NCI-H774 (cell line): ENCODE results near the gene CASP8.
"Not testable (repeated sequence)": the region's sequence is repeated elsewhere in the genome, so short reads cannot be mapped to it uniquely, and the experiment has no call there.

ENCODE experiments used
- DNase-seq: peaks from one replicate; lab custom pipeline; 2025; lab: John Stamatoyannopoulos, UW

CASP8 gene

GRCh38 chr2:201270293-201271001, 10.1 kb downstream of the CASP8 start:
- DNase-seq = no peak

DNA sequence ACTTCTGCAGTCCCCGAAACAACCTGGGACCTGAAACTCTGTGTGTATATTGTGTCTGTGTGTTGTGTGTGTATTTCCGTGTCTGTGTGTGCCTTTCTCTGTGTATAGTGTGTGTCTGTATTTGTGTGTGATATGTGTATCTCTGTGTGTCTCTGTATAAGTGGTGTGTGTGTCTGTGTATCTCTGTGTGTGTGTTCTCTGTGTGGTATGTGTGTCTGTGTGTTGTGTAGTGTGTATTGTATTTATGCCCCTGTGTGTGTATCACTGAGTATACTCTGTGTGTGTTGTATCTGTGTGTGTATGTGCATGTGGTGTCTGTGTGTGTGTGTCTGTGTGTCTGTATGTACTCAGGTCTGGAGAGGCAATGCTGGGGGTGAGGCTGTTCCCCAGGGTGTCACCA, 11.6 kb downstream of the CASP8 start:
- no peak for DNase-seq

GRCh38 chr2:201273330-201273983, 13.1 kb downstream of the CASP8 start:
- no peak for DNase-seq

DNA sequence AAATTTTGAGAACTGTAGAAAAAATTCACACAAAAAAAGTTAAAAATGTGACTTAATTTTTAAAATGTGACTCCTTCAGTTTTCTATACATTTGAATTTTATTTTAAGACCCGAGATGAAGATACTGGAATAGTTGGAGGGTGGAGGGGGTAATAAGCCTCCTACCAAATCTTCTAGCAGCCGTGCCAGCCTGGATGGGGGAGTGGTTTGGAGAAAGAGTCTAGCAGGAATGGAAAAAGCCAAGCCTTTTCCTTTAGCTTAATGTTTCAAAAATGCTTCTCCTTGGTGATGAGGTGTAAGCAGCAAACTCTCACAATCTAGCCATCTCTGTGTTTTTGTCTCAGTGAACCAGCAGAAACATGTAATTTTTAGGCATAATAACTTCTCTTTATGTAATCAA, 14.7 kb downstream of the CASP8 start:
- no peak for DNase-seq

DNA sequence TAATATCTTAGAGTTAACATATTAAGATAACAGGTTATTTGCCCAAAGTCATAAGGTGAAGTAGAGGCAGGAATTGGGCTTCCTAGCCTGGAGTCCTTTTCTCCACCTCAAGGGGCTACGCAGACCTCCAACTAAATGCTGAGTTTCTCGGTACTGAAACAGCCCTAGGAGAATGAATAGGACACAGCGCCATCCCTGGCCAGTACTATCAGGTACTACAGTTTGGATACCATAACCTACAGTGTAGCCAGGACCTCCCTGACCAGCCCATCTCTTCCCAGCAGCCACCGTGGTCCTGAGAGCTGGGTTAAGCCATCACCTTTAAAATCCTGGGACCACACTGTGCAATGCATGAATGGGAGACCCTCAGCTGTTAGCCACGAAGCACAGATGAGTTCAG, 15.7 kb downstream of the CASP8 start:
- DNase-seq = no peak

GRCh38 chr2:201276511-201276910, 16.2 kb downstream of the CASP8 start:
- no peak for DNase-seq

DNA sequence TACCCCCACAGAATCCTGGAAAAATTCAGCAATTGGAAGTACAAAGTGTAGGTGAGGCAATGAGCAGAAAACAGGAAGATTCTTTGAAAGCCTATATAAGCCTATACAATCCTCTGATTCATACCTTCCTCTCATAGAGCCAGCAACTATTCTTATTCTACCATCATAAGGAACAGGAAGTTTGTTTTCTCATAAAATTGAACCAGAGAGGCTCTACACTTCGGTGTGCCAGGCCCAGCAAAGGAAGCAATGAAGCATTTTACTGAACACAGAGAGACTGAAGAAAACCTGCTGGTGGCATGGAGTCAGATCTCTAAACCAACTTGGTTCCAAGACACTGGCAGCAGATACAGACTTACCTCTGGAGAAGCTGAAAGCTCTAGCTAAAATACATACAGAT, 18.7 kb downstream of the CASP8 start:
- no peak for DNase-seq

- no peak for DNase-seq
Observed at GRCh38 chr2:201280191-201281040, 20.1 kb downstream of the CASP8 start.

- no peak for DNase-seq
Observed at GRCh38 chr2:201285499-201285898, 25.2 kb downstream of the CASP8 start.

DNA sequence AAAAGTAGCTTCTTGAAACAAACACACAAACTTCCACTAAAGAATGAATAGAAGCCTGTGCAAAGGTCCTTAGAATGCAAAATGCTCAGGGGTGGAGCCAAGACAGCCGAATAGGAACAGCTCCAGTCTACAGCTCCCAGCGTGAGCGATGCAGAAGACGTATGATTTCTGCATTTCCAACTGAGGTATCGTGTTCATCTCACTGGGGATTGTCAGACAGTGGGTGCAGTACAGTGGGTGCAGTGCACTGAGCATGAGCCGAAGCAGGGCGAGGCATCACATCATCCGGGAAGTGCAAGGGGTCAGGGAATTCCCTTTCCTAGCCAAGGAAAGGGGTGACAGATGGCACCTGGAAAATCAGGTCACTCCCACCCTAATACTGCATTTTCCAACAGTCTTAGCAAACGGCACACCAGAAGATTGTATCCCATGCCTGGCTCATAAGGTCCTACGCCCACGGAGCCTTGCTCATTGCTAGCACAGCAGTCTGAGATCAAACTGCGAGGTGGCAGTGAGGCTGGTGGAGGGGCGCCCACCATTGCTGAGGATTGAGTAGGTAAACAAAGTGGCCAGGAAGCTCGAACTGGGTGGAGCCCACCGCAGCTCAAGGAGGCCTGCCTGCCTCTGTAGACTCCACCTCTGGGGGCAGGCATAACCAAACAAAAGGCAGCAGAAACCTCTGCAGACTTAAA, 30.3 kb downstream of the CASP8 start:
- not testable (repeated sequence) for DNase-seq

GRCh38 chr2:201298462-201299052, 38.2 kb downstream of the CASP8 start:
- DNase-seq = no peak

DNA sequence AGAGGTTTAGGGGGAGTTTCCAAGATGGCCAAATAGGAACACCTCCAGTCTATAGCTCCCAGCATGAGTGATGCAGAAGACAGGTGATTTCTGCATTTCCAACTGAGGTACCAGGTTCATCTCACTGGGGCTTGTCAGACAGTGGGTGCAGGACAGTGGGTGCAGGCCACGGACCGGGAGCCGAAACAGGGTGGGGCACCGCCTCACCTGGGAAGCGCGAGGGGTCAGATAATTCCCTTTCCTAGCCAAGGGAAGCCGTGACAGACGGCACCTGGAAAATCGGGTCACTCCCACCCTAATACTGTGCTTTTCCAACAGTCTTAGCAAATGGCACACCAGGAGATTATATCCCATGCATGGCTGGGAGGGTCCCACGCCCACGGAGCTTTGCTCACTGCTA, 39.6 kb downstream of the CASP8 start:
- not testable (repeated sequence) for DNase-seq

- no peak for DNase-seq
Observed at GRCh38 chr2:201307876-201308275, 47.5 kb downstream of the CASP8 start.

DNA sequence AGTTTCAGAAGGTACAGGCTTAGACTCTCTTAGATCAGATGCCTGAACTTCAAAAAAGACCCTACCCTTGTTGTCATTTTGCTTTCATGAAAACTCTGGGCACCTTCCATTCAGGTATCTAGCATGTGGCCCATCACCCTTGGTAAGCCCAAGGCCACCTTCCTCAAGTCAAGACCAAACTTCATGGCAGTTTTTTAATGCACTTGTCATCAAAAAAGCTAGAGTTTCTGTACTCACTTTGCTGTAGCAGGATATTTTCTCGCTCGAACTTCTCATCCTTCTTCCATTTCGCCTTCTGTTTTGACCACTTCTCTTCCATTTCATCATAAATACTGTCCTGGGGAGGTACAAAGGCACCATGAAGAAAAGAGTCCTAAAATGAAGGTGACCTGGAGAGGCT, 48.6 kb downstream of the CASP8 start:
- DNase-seq = no peak

GRCh38 chr2:201313362-201313761, 53.0 kb downstream of the CASP8 start:
- no peak for DNase-seq

DNA sequence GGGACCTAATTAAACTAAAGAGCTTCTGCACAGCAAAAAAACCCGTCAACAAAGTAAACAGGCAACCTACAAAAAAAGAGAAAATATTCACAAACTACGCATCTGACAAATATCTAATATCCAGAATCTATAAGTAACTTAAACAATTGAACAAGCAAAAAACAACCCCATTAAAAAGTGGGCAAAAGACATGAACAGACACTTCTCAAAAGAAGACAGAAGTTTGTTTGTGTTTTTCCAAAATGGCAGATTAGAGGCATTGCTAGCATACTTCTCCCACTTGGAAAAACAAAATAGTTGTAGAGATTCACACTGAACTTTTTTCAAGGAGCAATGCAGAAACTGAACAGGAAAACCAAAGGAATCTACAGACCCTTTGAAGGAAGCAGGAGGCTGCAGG, 59.2 kb downstream of the CASP8 start:
- DNase-seq = no peak

GRCh38 chr2:201320257-201320656, 59.9 kb downstream of the CASP8 start:
- DNase-seq = no peak

- DNase-seq = no peak
Observed at GRCh38 chr2:201320701-201321100, 60.4 kb downstream of the CASP8 start.

GRCh38 chr2:201322772-201323171, 62.4 kb downstream of the CASP8 start:
- no peak for DNase-seq

GRCh38 chr2:201327678-201328077, 67.3 kb downstream of the CASP8 start:
- DNase-seq = no peak

DNA sequence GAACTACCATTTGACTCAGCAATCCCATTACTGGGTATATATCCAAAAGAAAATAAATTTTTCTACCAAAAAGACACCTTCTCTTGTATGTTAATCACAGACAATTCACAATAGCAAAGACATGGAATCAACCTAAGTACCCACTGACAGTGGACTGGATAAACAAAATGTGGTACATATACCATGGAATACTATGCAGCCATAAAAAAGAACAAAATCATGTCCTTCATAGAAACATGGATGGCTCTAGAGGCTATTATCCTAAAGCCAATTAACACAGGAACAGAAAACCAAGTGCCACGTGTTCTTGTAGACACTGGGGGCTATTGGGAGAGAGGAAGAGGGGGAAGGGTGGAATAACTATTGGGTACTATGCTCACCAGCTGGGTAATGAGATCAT, 69.1 kb downstream of the CASP8 start:
- no peak for DNase-seq
